GM21723 (cell line): ENCODE measurements around the gene DPYSL4.

Source experiments
- ATAC-seq: cut with Tn5 transposase; IDR thresholded peaks from one replicate; pipeline ENCODE4 v1.9.1; 2021; ENCODE audit warnings: mild to moderate bottlenecking, moderate library complexity; ENCODE audit not compliant: unreplicated experiment

DPYSL4 gene

GRCh38 chr10:132176623-132177500 lies 9.9 kb upstream of the DPYSL4 start:
- no peak for ATAC-seq

GRCh38 chr10:132178046-132178445 lies 8.7 kb upstream of the DPYSL4 start:
- ATAC-seq: no peak

GRCh38 chr10:132178672-132179545 lies 7.8 kb upstream of the DPYSL4 start:
- ATAC-seq: no peak

- no peak for ATAC-seq
These were observed 7.0 kb upstream of the DPYSL4 start for GRCh38 chr10:132179551-132180392.

- ATAC-seq: no peak
These were observed 6.0 kb upstream of the DPYSL4 start for GRCh38 chr10:132180736-132181135.

GRCh38 chr10:132181691-132182425 lies 4.9 kb upstream of the DPYSL4 start:
- ATAC-seq: no peak

- ATAC-seq: no peak
These were observed 4.2 kb upstream of the DPYSL4 start for GRCh38 chr10:132182591-132182990.

GRCh38 chr10:132183046-132183445 lies 3.7 kb upstream of the DPYSL4 start:
- no peak for ATAC-seq

GRCh38 chr10:132184816-132185593 lies 1.7 kb upstream of the DPYSL4 start:
- no peak for ATAC-seq

- no peak for ATAC-seq
These were observed 904 bp upstream of the DPYSL4 start for GRCh38 chr10:132185601-132186487.

GRCh38 chr10:132187430-132188138 lies 836 bp downstream of the DPYSL4 start:
- no peak for ATAC-seq

GRCh38 chr10:132188331-132188730 lies 1.6 kb downstream of the DPYSL4 start:
- ATAC-seq: no peak

GRCh38 chr10:132189016-132189415 lies 2.3 kb downstream of the DPYSL4 start:
- ATAC-seq: no peak

GRCh38 chr10:132189810-132190422 lies 3.2 kb downstream of the DPYSL4 start:
- no peak for ATAC-seq

GRCh38 chr10:132192076-132192975 lies 5.6 kb downstream of the DPYSL4 start:
- no peak for ATAC-seq

- ATAC-seq: no peak
These were observed 6.4 kb downstream of the DPYSL4 start for GRCh38 chr10:132192991-132193665.
